Spinal cord (tissue), 10 donors: ENCODE data around the gene BLVRB. TPM values are rescaled to one million over a fixed set of nuclear protein-coding genes. Genes with fewer than 3 reads are reported as not detected.
"Not testable (repeated sequence)": the region's sequence is repeated elsewhere in the genome, so short reads cannot be mapped to it uniquely, and the experiment has no call there.

Source experiments
- DNase-seq, 6 donors: peaks; one replicate each; pipeline versions ENCODE4 v3.0.0 to v3.0.0-alpha.2; 2013 to 2015; ENCODE audit warnings: low spot score in 6 of 6, low read depth in 4 of 6
- H3K27ac ChIP-seq: one replicate; pipeline ENCODE4 v1.5.1; 2013; ENCODE audit warnings: low read depth, low read length, control low read depth
- H3K27me3 ChIP-seq: one replicate; pipeline ENCODE4 v1.6.1; 2013; ENCODE audit warnings: low read length; ENCODE audit not compliant: control insufficient read depth, insufficient read depth
- H3K36me3 ChIP-seq: one replicate; pipeline ENCODE4 v1.6.1; 2013; ENCODE audit warnings: low read length; ENCODE audit not compliant: control insufficient read depth, insufficient read depth
- H3K4me1 ChIP-seq: one replicate; pipeline ENCODE4 v1.6.1; 2013; ENCODE audit warnings: low read length; ENCODE audit not compliant: control insufficient read depth, insufficient read depth
- H3K4me3 ChIP-seq: one replicate; pipeline ENCODE4 v1.5.1; 2013; ENCODE audit warnings: low read depth, low read length, control low read depth
- H3K9me3 ChIP-seq: one replicate; pipeline ENCODE4 v1.6.1; 2013; ENCODE audit warnings: low read length; ENCODE audit not compliant: control insufficient read depth, insufficient read depth
- WGBS: methylation state at CpG from one replicate; pipeline ENCODE4 v1.1.5; 2013; ENCODE audit warnings: missing lambda C conversion rate; ENCODE audit not compliant: insufficient coverage; 5-methylcytosine and 5-hydroxymethylcytosine counted together
- polyA plus RNA-seq, 2 donors: library from polyadenylated mRNA; unstranded; fragments of 120-200 nt; gene quantifications; one replicate each; pipeline ENCODE4 v1.2.1, GENCODE V29; 2013; ENCODE audit not compliant: insufficient read length in 2 of 2
- total RNA-seq, 2 donors: library from RNA; depleted of rRNA in 1 of 2; stranded (reverse); fragments of 120-200 nt in 1 of 2; fragments of >200 nt in 1 of 2; gene quantifications; one replicate each; pipeline versions ENCODE4 v1.2.3 to v1.2.4, GENCODE V29; 2013 to 2014
- donor health status: healthy.

BLVRB gene
- total and polyA plus RNA-seq, 4 donors: 23.0 to 102 (median 49.1) TPM

- Histone ChIP-seq H3K27me3 (no peaks in the 10 kb centered on the region), H3K36me3 (peaks cover 20% of the 10 kb centered on the region), H3K27ac (peak within 1 kb of the TSS; percentile 99), H3K4me1 (peaks cover 16% of the 10 kb centered on the region), H3K9me3 (no peaks in the 10 kb centered on the region), H3K4me3 (peak within 1 kb of the TSS; percentile 89)
- peak in 5 of 6 donors; percentile 93 to 99 (median 94) for DNase-seq
- under 1% methylated on average over 72 of the region's 72 CpGs for WGBS
These were observed 21.3 kb downstream of the BLVRB start, which contains the start of gene SERTAD3 for GRCh38 chr19:40444000-40444824. Gene SERTAD3 (minus strand): TSS chr19:40444335. CDS start chr19:40442080, 2,255 bp downstream.

GRCh38 chr19:40443131-40443999, 22.2 kb downstream of the BLVRB start:
- H3K27ac ChIP-seq: peak overlapping the region; percentile 99
- peaks cover 16% of the 10 kb centered on the region for H3K4me1 ChIP-seq
- H3K9me3 ChIP-seq: no peaks in the 10 kb centered on the region
- H3K4me3 ChIP-seq: peak overlapping the region; percentile 89
- H3K27me3 ChIP-seq: no peaks in the 10 kb centered on the region
- DNase-seq: peak in 5 of 6 donors; percentile 87 to 100 (median 95)
- peaks cover 20% of the 10 kb centered on the region for H3K36me3 ChIP-seq
- under 1% methylated on average over 50 of the region's 52 CpGs for WGBS

GRCh38 chr19:40442328-40443130, 23.0 kb downstream of the BLVRB start:
- H3K27me3 ChIP-seq: no peaks in the 10 kb centered on the region
- H3K36me3 ChIP-seq: peaks cover 17% of the 10 kb centered on the region
- peak overlapping the region; percentile 89 for H3K4me3 ChIP-seq
- peaks cover 16% of the 10 kb centered on the region for H3K4me1 ChIP-seq
- WGBS: 21% methylated on average over 16 of the region's 22 CpGs
- DNase-seq: no peak
- no peaks in the 10 kb centered on the region for H3K9me3 ChIP-seq
- H3K27ac ChIP-seq: peak overlapping the region; percentile 99

- 97% methylated on average over 4 of the region's 11 CpGs for WGBS
- Histone ChIP-seq H3K36me3 (peaks cover 17% of the 10 kb centered on the region), H3K27me3 (no peaks in the 10 kb centered on the region), H3K9me3 (no peaks in the 10 kb centered on the region), H3K4me1 (peaks cover 16% of the 10 kb centered on the region), H3K4me3 (peak overlapping the region; percentile 89), H3K27ac (peak overlapping the region; percentile 99)
- DNase-seq: no peak
These were observed 23.8 kb downstream of the BLVRB start for GRCh38 chr19:40441719-40442253.

GRCh38 chr19:40438284-40438683, 27.3 kb downstream of the BLVRB start:
- H3K4me1 ChIP-seq: peaks cover 20% of the 10 kb centered on the region
- DNase-seq: no peak
- H3K4me3 ChIP-seq: no peak overlapping the region
- peaks cover 17% of the 10 kb centered on the region for H3K36me3 ChIP-seq
- H3K27ac ChIP-seq: no peak overlapping the region
- 100% methylated on average over 3 of the region's 3 CpGs for WGBS
- no peaks in the 10 kb centered on the region for H3K9me3 ChIP-seq
- H3K27me3 ChIP-seq: no peaks in the 10 kb centered on the region

GRCh38 chr19:40433391-40434216, 31.9 kb downstream of the BLVRB start:
- DNase-seq: peak; percentile 59 to 93 (median 66)
- peak overlapping the region; percentile 53 for H3K4me3 ChIP-seq

GRCh38 chr19:40432760-40433159, 32.8 kb downstream of the BLVRB start:
- Histone ChIP-seq H3K4me1 (peaks cover 25% of the 10 kb centered on the region), H3K27ac (peak overlapping the region; percentile 97), H3K4me3 (peak overlapping the region; percentile 53)
- 65% methylated on average over 4 of the region's 7 CpGs for WGBS
- H3K9me3 ChIP-seq, H3K27me3 ChIP-seq, H3K36me3 ChIP-seq, DNase-seq: not testable (repeated sequence)

More at GRCh38 chr19:40433391-40434216, 31.9 kb downstream of the BLVRB start:
- Histone ChIP-seq H3K27ac (peak overlapping the region; percentile 97), H3K36me3 (no peaks in the 10 kb centered on the region), H3K27me3 (no peaks in the 10 kb centered on the region), H3K9me3 (no peaks in the 10 kb centered on the region), H3K4me1 (peaks cover 25% of the 10 kb centered on the region)
- 2% methylated on average over 47 of the region's 50 CpGs for WGBS

- Histone ChIP-seq H3K4me1 (peaks cover 25% of the 10 kb centered on the region), H3K36me3 (no peaks in the 10 kb centered on the region), H3K9me3 (no peaks in the 10 kb centered on the region), H3K4me3 (no peak overlapping the region), H3K27me3 (no peaks in the 10 kb centered on the region), H3K27ac (no peak overlapping the region)
- DNase-seq: no peak
- 100% methylated on average over 1 of the region's 3 CpGs for WGBS
These were observed 33.8 kb downstream of the BLVRB start for GRCh38 chr19:40431698-40432097.
